ENCODE measurements around the gene MTMR2. TPM values are rescaled to one million over a fixed set of nuclear protein-coding genes. Genes with fewer than 3 reads are reported as not detected.
A peak's percentile ranks its signal among the peaks of the same experiment; 100 is the strongest.

The MTMR2 gene
- total and polyA plus RNA-seq, 9 of the 15 experiments (the other 6 are each of a cell fraction or from before 2014, with no cell fraction given), result 12.6 to 35.8 (median 25.2) TPM

- TF ChIP-seq ZNF318 (IDR thresholded peaks at IDR 0.05; ENCODE audit: borderline replicate concordance in 1 of 2, low read depth in 1 of 2) (no peak), ZNF444 (CRISPR knock-in tag; IDR thresholded peaks at IDR 0.05) (no peak), REST (IDR thresholded peaks at IDR 0.05; ENCODE audit: borderline replicate concordance) (peak; percentile 74; the same call in 1 of the 2 replicates), REST (CRISPR knock-in tag; IDR thresholded peaks at IDR 0.05; ENCODE audit: low read depth) (no peak), NCOA1 (IDR thresholded peaks at IDR 0.05; ENCODE audit: low read depth) (no peak), CCNT2 (IDR thresholded peaks at IDR 0.05; ENCODE audit: borderline replicate concordance, extremely low read depth, insufficient read length, low read depth, low read length) (no peak), ZNF24 (IDR thresholded peaks at IDR 0.05) (no peak), ZNF184 (CRISPR knock-in tag; IDR thresholded peaks at IDR 0.05) (no peak), CREM (IDR thresholded peaks at IDR 0.05; ENCODE audit: low read depth) (0 out of 2 replicates have a peak, but pooled peaks have one; percentile 5), HMBOX1 (IDR thresholded peaks at IDR 0.05) (peak; percentile 84)
Measured at GRCh38 chr11:95849087-95849825, 74.7 kb downstream of the MTMR2 start (continued).
